ENCODE measurements around the gene ZC3HAV1L. TPM values are rescaled to one million over a fixed set of nuclear protein-coding genes. Genes with fewer than 3 reads are reported as not detected.
"Not testable (repeated sequence)": the region's sequence is repeated elsewhere in the genome, so short reads cannot be mapped to it uniquely, and the experiment has no call there.

ZC3HAV1L gene
- total and polyA plus RNA-seq, 2 experiments from 2014 or later = 9.8 to 10.9 TPM

GRCh38 chr7:139026551-139026950 is 9.3 kb downstream of the ZC3HAV1L start:
- H3F3A ChIP-seq (ENCODE audit: insufficient read depth) = peaks cover 18% of the 10 kb centered on the region; the same call in 1 of the 2 replicates
- no peaks in the 10 kb centered on the region for H3K27me3 ChIP-seq (replicated peaks; ENCODE audit: insufficient read depth)
- no peak overlapping the region for H3K4me3 ChIP-seq
- H3K36me3 ChIP-seq (ENCODE audit: low read depth) = peaks cover 45% of the 10 kb centered on the region
- H3K9me2 ChIP-seq (ENCODE audit: insufficient read depth) = no peaks in the 10 kb centered on the region
- no peak for TF ChIP-seq EZH2 (IDR thresholded peaks at IDR 0.05; ENCODE audit: insufficient read depth, poor library complexity, severe bottlenecking)
- no peak for TF ChIP-seq EZH2phosphoT487 (IDR thresholded peaks at IDR 0.05; ENCODE audit: insufficient read depth, low read depth)
- H3K27ac ChIP-seq = no peak overlapping the region
- H3K4me1 ChIP-seq (ENCODE audit: insufficient read depth) = peaks cover 14% of the 10 kb centered on the region; the same call in 1 of the 2 replicates
- H3K9ac ChIP-seq = no peak overlapping the region
- no peak for DNase-seq
- H3K4me2 ChIP-seq (ENCODE audit: unreplicated experiment) = no peak overlapping the region
- H3K79me2 ChIP-seq (ENCODE audit: insufficient read depth) = peaks cover 42% of the 10 kb centered on the region
- H3K9me3 ChIP-seq (ENCODE audit: low read depth) = no peaks in the 10 kb centered on the region
- H4K20me1 ChIP-seq (ENCODE audit: insufficient read depth) = no peaks in the 10 kb centered on the region; the same call in 1 of the 2 replicates
- in situ Hi-C loops (cut with MboI) = no loop called here
- H2AFZ ChIP-seq = no peak overlapping the region
- WGBS, 2 experiments (ENCODE audit: low coverage in 1 of 2, low lambda C conversion rate in 2 of 2, missing lambda C conversion rate in 2 of 2) = 90 to 91% methylated on average over 6 of the region's 6 CpGs

DNA sequence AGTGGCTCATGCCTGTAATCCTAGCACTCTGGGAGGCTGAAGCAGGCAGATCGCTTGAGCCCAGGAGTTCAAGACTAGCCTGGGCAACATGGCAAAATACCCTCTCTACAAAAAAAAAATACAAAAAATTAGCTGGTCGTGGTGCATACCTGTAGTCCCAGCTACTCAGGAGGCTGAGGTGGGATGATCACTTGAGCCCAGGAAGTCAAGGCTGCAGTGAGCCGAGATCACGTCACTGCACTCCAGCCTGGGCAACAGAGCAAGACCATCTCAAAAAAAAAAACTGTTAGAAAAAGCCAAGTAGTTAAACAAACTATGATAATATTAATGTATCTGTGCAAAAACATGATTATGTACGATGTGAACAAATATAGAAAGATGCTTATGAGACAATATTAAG is 10.0 kb downstream of the ZC3HAV1L start:
- H3K27me3 ChIP-seq (replicated peaks; ENCODE audit: insufficient read depth); H3K4me3 ChIP-seq; H2AFZ ChIP-seq; H3K4me2 ChIP-seq (ENCODE audit: unreplicated experiment); H3K9me3 ChIP-seq (ENCODE audit: low read depth); H4K20me1 ChIP-seq (ENCODE audit: insufficient read depth); DNase-seq; H3K27ac ChIP-seq; H3K9ac ChIP-seq; in situ Hi-C loops (cut with MboI); H3K9me2 ChIP-seq (ENCODE audit: insufficient read depth): not testable (repeated sequence)
- Histone ChIP-seq H3K36me3 (ENCODE audit: low read depth) (peaks cover 46% of the 10 kb centered on the region), H3F3A (ENCODE audit: insufficient read depth) (peaks cover 18% of the 10 kb centered on the region; the same call in 1 of the 2 replicates), H3K4me1 (ENCODE audit: insufficient read depth) (peaks cover 14% of the 10 kb centered on the region; the same call in 1 of the 2 replicates), H3K79me2 (ENCODE audit: insufficient read depth) (peaks cover 36% of the 10 kb centered on the region)
- WGBS, 2 experiments (ENCODE audit: low coverage in 1 of 2, low lambda C conversion rate in 2 of 2, missing lambda C conversion rate in 2 of 2) = 96 to 99% methylated on average over 5 of the region's 5 CpGs

DNA sequence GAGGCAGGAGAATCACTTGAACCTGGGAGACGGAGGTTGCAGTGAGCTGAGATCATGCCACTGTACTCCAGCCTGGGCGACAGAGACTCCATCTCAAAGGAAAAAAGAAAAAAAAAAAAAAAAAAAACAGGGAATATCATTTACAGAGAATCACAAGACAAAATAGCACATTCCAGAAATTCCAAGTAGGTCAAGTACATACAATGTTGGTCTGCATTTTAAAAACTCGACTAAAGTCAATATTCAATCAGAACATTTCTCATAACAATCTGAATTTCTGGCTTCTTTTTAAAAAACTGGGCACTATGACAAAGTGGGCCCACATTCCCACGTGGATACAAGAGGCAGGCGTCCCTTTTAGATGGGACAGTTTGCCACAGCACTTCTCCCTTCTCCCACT is 12.8 kb downstream of the ZC3HAV1L start:
- Histone ChIP-seq H3K79me2 (ENCODE audit: insufficient read depth) (peaks cover 24% of the 10 kb centered on the region), H3K4me3 (no peak overlapping the region), H2AFZ (no peak overlapping the region), H3K4me1 (ENCODE audit: insufficient read depth) (peaks cover 14% of the 10 kb centered on the region; the same call in 1 of the 2 replicates), H3K4me2 (ENCODE audit: unreplicated experiment) (no peak overlapping the region), H3K9ac (no peak overlapping the region), H3K36me3 (ENCODE audit: low read depth) (peaks cover 34% of the 10 kb centered on the region), H3F3A (ENCODE audit: insufficient read depth) (peaks cover 18% of the 10 kb centered on the region; the same call in 1 of the 2 replicates), H3K27ac (no peak overlapping the region), H3K9me2 (ENCODE audit: insufficient read depth) (no peaks in the 10 kb centered on the region), H4K20me1 (ENCODE audit: insufficient read depth) (no peaks in the 10 kb centered on the region; the same call in 1 of the 2 replicates), H3K27me3 (replicated peaks; ENCODE audit: insufficient read depth) (no peaks in the 10 kb centered on the region), H3K9me3 (ENCODE audit: low read depth) (no peaks in the 10 kb centered on the region)
- TF ChIP-seq EZH2 (IDR thresholded peaks at IDR 0.05; ENCODE audit: insufficient read depth, poor library complexity, severe bottlenecking) = no peak
- no peak for TF ChIP-seq EZH2phosphoT487 (IDR thresholded peaks at IDR 0.05; ENCODE audit: insufficient read depth, low read depth)
- 69 to 70% methylated on average over 5 of the region's 5 CpGs for WGBS, 2 experiments (ENCODE audit: low coverage in 1 of 2, low lambda C conversion rate in 2 of 2, missing lambda C conversion rate in 2 of 2)
- in situ Hi-C loops (cut with MboI) = no loop called here
- DNase-seq = no peak

DNA sequence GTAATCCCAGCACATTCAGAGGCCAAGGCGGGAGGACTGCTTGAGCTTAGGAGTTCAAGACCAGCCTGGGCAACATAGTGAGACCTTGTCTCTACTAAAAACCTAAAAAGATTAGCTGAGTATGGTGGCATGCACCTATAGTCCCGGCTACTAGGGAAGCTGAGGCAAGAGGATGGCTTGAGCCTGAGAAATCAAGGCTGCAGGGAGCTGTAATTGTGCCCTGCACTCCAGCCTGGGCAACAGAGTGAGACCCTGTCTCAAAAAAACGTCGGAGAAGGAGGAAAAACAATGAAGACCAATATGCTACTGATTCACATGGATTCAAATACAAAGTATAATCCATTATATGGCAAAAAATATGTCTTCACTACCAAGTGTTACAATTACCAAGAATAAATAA is 13.6 kb downstream of the ZC3HAV1L start:
- H4K20me1 ChIP-seq (ENCODE audit: insufficient read depth) = no peaks in the 10 kb centered on the region; the same call in 1 of the 2 replicates
- 73% methylated on average over 4 of the region's 4 CpGs for WGBS, 2 experiments (ENCODE audit: low coverage in 1 of 2, low lambda C conversion rate in 2 of 2, missing lambda C conversion rate in 2 of 2)
- H3K4me1 ChIP-seq (ENCODE audit: insufficient read depth) = peaks cover 19% of the 10 kb centered on the region
- H3F3A ChIP-seq (ENCODE audit: insufficient read depth) = peaks cover 24% of the 10 kb centered on the region
- H3K9me2 ChIP-seq (ENCODE audit: insufficient read depth) = no peaks in the 10 kb centered on the region
- no peaks in the 10 kb centered on the region for H3K27me3 ChIP-seq (replicated peaks; ENCODE audit: insufficient read depth)
- no peaks in the 10 kb centered on the region for H3K9me3 ChIP-seq (ENCODE audit: low read depth)
- H2AFZ ChIP-seq = no peak overlapping the region
- DNase-seq = no peak
- no peak overlapping the region for H3K27ac ChIP-seq
- in situ Hi-C loops (cut with MboI) = no loop called here
- H3K36me3 ChIP-seq (ENCODE audit: low read depth) = peaks cover 34% of the 10 kb centered on the region
- no peak overlapping the region for H3K4me3 ChIP-seq
- TF ChIP-seq EZH2 (IDR thresholded peaks at IDR 0.05; ENCODE audit: insufficient read depth, poor library complexity, severe bottlenecking) (no peak), EZH2phosphoT487 (IDR thresholded peaks at IDR 0.05; ENCODE audit: insufficient read depth, low read depth) (no peak)
- no peak overlapping the region for H3K9ac ChIP-seq
- peaks cover 24% of the 10 kb centered on the region for H3K79me2 ChIP-seq (ENCODE audit: insufficient read depth)
- no peak overlapping the region for H3K4me2 ChIP-seq (ENCODE audit: unreplicated experiment)

GRCh38 chr7:139018910-139019309 is 16.9 kb downstream of the ZC3HAV1L start:
- WGBS, 2 experiments (ENCODE audit: low coverage in 1 of 2, low lambda C conversion rate in 2 of 2, missing lambda C conversion rate in 2 of 2) = 96 to 100% methylated on average over 3 of the region's 3 CpGs

More at GRCh38 chr7:139018910-139019309, 16.9 kb downstream of the ZC3HAV1L start:
- no peaks in the 10 kb centered on the region for H3K9me2 ChIP-seq (ENCODE audit: insufficient read depth)
- H3K4me2 ChIP-seq (ENCODE audit: unreplicated experiment) = no peak overlapping the region
- peaks cover 18% of the 10 kb centered on the region; the same call in 1 of the 2 replicates for H3K36me3 ChIP-seq (ENCODE audit: low read depth)
- H3K79me2 ChIP-seq (ENCODE audit: insufficient read depth) = no peaks in the 10 kb centered on the region
- H3K9me3 ChIP-seq (ENCODE audit: low read depth) = no peaks in the 10 kb centered on the region
- no peak overlapping the region for H2AFZ ChIP-seq
- no peak for DNase-seq
- peaks cover 24% of the 10 kb centered on the region for H3K4me1 ChIP-seq (ENCODE audit: insufficient read depth)
- no peaks in the 10 kb centered on the region for H3K27me3 ChIP-seq (replicated peaks; ENCODE audit: insufficient read depth)
- H3F3A ChIP-seq (ENCODE audit: insufficient read depth) = peaks cover 21% of the 10 kb centered on the region
- no peak overlapping the region for H3K4me3 ChIP-seq
- H3K27ac ChIP-seq = no peak overlapping the region
- TF ChIP-seq EZH2phosphoT487 (IDR thresholded peaks at IDR 0.05; ENCODE audit: insufficient read depth, low read depth) (no peak), EZH2 (IDR thresholded peaks at IDR 0.05; ENCODE audit: insufficient read depth, poor library complexity, severe bottlenecking) (no peak)
- in situ Hi-C loops (cut with MboI) = loop anchor here (10.0 kb wide), 1 partner anchor 64 kb away; no protein-coding TSS in a partner anchor
- no peaks in the 10 kb centered on the region; the same call in 1 of the 2 replicates for H4K20me1 ChIP-seq (ENCODE audit: insufficient read depth)
- no peak overlapping the region for H3K9ac ChIP-seq
